HFFc6 (cell line): ENCODE results near the gene MAN1A1. TPM values are rescaled to one million over a fixed set of nuclear protein-coding genes. Genes with fewer than 3 reads are reported as not detected.
"Not testable (repeated sequence)": the region's sequence is repeated elsewhere in the genome, so short reads cannot be mapped to it uniquely, and the experiment has no call there.

Experiments
- DNase-seq: peaks from one replicate; pipeline ENCODE4 v3.0.0-alpha.2; 2018
- H3K27ac Mint-ChIP-seq: 2 replicates; pipeline ENCODE4 v1.8.0; 2020; ENCODE audit warnings: mild to moderate bottlenecking, mixed read lengths
- H3K27me3 Mint-ChIP-seq: 2 replicates; pipeline ENCODE4 v1.8.0; 2021; ENCODE audit warnings: mild to moderate bottlenecking, moderate library complexity, mixed read lengths; ENCODE audit not compliant: insufficient read depth
- H3K36me3 Mint-ChIP-seq: 2 replicates; pipeline ENCODE4 v1.8.0; 2021; ENCODE audit warnings: low read depth, mixed read lengths
- H3K4me1 Mint-ChIP-seq: 2 replicates; pipeline ENCODE4 v1.8.0; 2020; ENCODE audit warnings: low read depth, mixed read lengths
- H3K4me3 Mint-ChIP-seq: 2 replicates; pipeline ENCODE4 v1.8.0; 2020; ENCODE audit warnings: mild to moderate bottlenecking, moderate library complexity, mixed read lengths
- H3K9me3 Mint-ChIP-seq: 2 replicates; pipeline ENCODE4 v1.8.0; 2020; ENCODE audit warnings: mild to moderate bottlenecking, mixed read lengths
- CTCF ChIP-seq: fragments of 200-600 bp; sonication (generic); IDR thresholded peaks from 2 replicates; pipeline ENCODE4 v1.5.0; 2021; ENCODE audit warnings: antibody characterized with exemption, mild to moderate bottlenecking
- total RNA-seq, 6 experiments: library from RNA; stranded (reverse); fragmentation: NEBNext Ultra II Directional; extraction: Animal tissue kit (Norgen Biotek cat#: 25700); gene quantifications; 2 replicates in 1 of 6; 3 replicates in 5 of 6; pipeline ENCODE4 v1.2.3, GENCODE V29; 2021

The MAN1A1 gene
- total RNA-seq, 6 experiments from 2014 or later: 0.12 to 0.64 (median 0.16) TPM

- no peak overlapping the region for H3K4me3 Mint-ChIP-seq
Observed at GRCh38 chr6:119301429-119301828, 48.1 kb downstream of the MAN1A1 start.

GRCh38 chr6:119299694-119300093 lies 49.9 kb downstream of the MAN1A1 start:
- no peaks in the 10 kb centered on the region for H3K4me1 Mint-ChIP-seq
- peaks cover 5% of the 10 kb centered on the region for H3K9me3 Mint-ChIP-seq
- no peaks in the 10 kb centered on the region for H3K27me3 Mint-ChIP-seq
- no peak overlapping the region for H3K4me3 Mint-ChIP-seq
- H3K27ac Mint-ChIP-seq: no peak overlapping the region
- TF ChIP-seq CTCF: no peak
- no peak for DNase-seq
- H3K36me3 Mint-ChIP-seq: no peaks in the 10 kb centered on the region

More at GRCh38 chr6:119301429-119301828, 48.1 kb downstream of the MAN1A1 start:
- Mint-ChIP-seq H3K36me3 (no peaks in the 10 kb centered on the region), H3K27ac (no peak overlapping the region), H3K27me3 (no peaks in the 10 kb centered on the region), H3K4me1 (no peaks in the 10 kb centered on the region), H3K9me3 (peaks cover 9% of the 10 kb centered on the region)
- DNase-seq: no peak
- TF ChIP-seq CTCF: no peak

GRCh38 chr6:119297049-119297448 lies 52.5 kb downstream of the MAN1A1 start:
- no peak overlapping the region for H3K27ac Mint-ChIP-seq
- no peak for DNase-seq
- H3K4me1 Mint-ChIP-seq: no peaks in the 10 kb centered on the region
- H3K36me3 Mint-ChIP-seq: no peaks in the 10 kb centered on the region
- no peaks in the 10 kb centered on the region for H3K27me3 Mint-ChIP-seq
- H3K9me3 Mint-ChIP-seq: peaks cover 5% of the 10 kb centered on the region
- TF ChIP-seq CTCF: no peak
- H3K4me3 Mint-ChIP-seq: no peak overlapping the region

GRCh38 chr6:119296036-119297035 lies 53.2 kb downstream of the MAN1A1 start:
- no peaks in the 10 kb centered on the region for H3K4me1 Mint-ChIP-seq
- no peak for TF ChIP-seq CTCF
- peaks cover 5% of the 10 kb centered on the region for H3K9me3 Mint-ChIP-seq
- no peak overlapping the region for H3K27ac Mint-ChIP-seq
- H3K36me3 Mint-ChIP-seq: no peaks in the 10 kb centered on the region
- H3K4me3 Mint-ChIP-seq: no peak overlapping the region
- no peak for DNase-seq
- no peaks in the 10 kb centered on the region for H3K27me3 Mint-ChIP-seq

GRCh38 chr6:119294984-119295383 lies 54.6 kb downstream of the MAN1A1 start:
- Mint-ChIP-seq H3K27me3 (no peaks in the 10 kb centered on the region), H3K9me3 (peaks cover 5% of the 10 kb centered on the region), H3K27ac (no peak overlapping the region), H3K4me1 (no peaks in the 10 kb centered on the region), H3K36me3 (no peaks in the 10 kb centered on the region), H3K4me3 (no peak overlapping the region)
- no peak for TF ChIP-seq CTCF
- DNase-seq: no peak

- not testable (repeated sequence) for H3K4me1 Mint-ChIP-seq, H3K27ac Mint-ChIP-seq, H3K36me3 Mint-ChIP-seq, H3K4me3 Mint-ChIP-seq, H3K9me3 Mint-ChIP-seq, DNase-seq, H3K27me3 Mint-ChIP-seq
Observed at GRCh38 chr6:119291060-119291459, 58.5 kb downstream of the MAN1A1 start.
